Natural killer cell (primary cell): ENCODE measurements around the gene DNLZ. TPM values are rescaled to one million over a fixed set of nuclear protein-coding genes. Genes with fewer than 3 reads are reported as not detected.

Experiments
- ATAC-seq, 3 donors: fragments of 150-1000 bp in 2 of 3; fragments of 200-7000 bp in 1 of 3; cut with Tn5 transposase; 1 replicate in 1 of 3; 2 replicates in 2 of 3; pipeline ENCODE4 v1.10.0; 2021; ENCODE audit warnings: mild to moderate bottlenecking in 2 of 3, moderate library complexity in 2 of 3
- DNase-seq, 2 donors: peaks; one replicate each; pipeline versions ENCODE4 v3.0.0 to v3.0.0-alpha.2; 2013 to 2021; ENCODE audit warnings: mixed read lengths in 1 of 2
- H3K27ac ChIP-seq: one replicate; pipeline ENCODE4 v1.5.1; 2013; ENCODE audit warnings: mild to moderate bottlenecking, low read length
- H3K27me3 ChIP-seq: one replicate; pipeline ENCODE4 v1.6.1; 2013; ENCODE audit warnings: low read length; ENCODE audit not compliant: control insufficient read depth, insufficient read depth
- H3K36me3 ChIP-seq: one replicate; pipeline ENCODE4 v1.6.1; 2013; ENCODE audit warnings: low read length; ENCODE audit not compliant: control insufficient read depth, insufficient read depth
- H3K4me1 ChIP-seq: one replicate; pipeline ENCODE4 v1.6.1; 2013; ENCODE audit warnings: low read length; ENCODE audit not compliant: control insufficient read depth, insufficient read depth
- H3K4me3 ChIP-seq: one replicate; pipeline ENCODE4 v1.5.1; 2013; ENCODE audit warnings: low read length
- H3K9me3 ChIP-seq: one replicate; pipeline ENCODE4 v1.6.1; 2013; ENCODE audit warnings: low read length; ENCODE audit not compliant: control insufficient read depth, insufficient read depth
- H3K27ac Mint-ChIP-seq, 2 donors: one replicate each; pipeline ENCODE4 v1.8.0; 2022; ENCODE audit warnings: mild to moderate bottlenecking in 2 of 2, mixed read lengths in 2 of 2, moderate library complexity in 1 of 2
- H3K27me3 Mint-ChIP-seq, 2 donors: one replicate each; pipeline ENCODE4 v1.8.0; 2022; ENCODE audit warnings: low read depth in 2 of 2, mixed read lengths in 2 of 2
- H3K36me3 Mint-ChIP-seq: one replicate; pipeline ENCODE4 v1.8.0; 2022; ENCODE audit warnings: mixed read lengths
- H3K4me1 Mint-ChIP-seq, 2 donors: one replicate each; pipeline ENCODE4 v1.8.0; 2022; ENCODE audit warnings: mixed read lengths in 2 of 2
- H3K4me3 Mint-ChIP-seq: one replicate; pipeline ENCODE4 v1.8.0; 2022; ENCODE audit warnings: mild to moderate bottlenecking, moderate library complexity, mixed read lengths
- H3K9me3 Mint-ChIP-seq, 2 donors: one replicate each; pipeline ENCODE4 v1.8.0; 2022; ENCODE audit warnings: mixed read lengths in 2 of 2
- CTCF ChIP-seq: fragments of 200-600 bp; IDR thresholded peaks from one replicate; pipeline ENCODE4 v1.8.0; 2022; ENCODE audit warnings: antibody characterized with exemption
- WGBS: methylation state at CpG from one replicate; pipeline ENCODE4 v1.1.7; 2013; ENCODE audit warnings: missing lambda C conversion rate; ENCODE audit not compliant: insufficient coverage; 5-methylcytosine and 5-hydroxymethylcytosine counted together
- intact Hi-C: fragments of 100-400 bp; cut with micrococcal nuclease; formaldehyde crosslinking; loops from one replicate; pipeline ENCODE4 v1.14.2; 2022
- total RNA-seq, 4 donors: library from RNA; stranded (reverse); fragments of 120-200 nt in 1 of 4; gene quantifications; one replicate each; pipeline versions ENCODE4 v1.2.3 to v1.2.4, GENCODE V29; 2013 to 2022

Gene DNLZ
- total RNA-seq, 3 donors from 2014 or later (not counting 1 experiment from before 2014, with no cell fraction given) = 24.6 to 34.8 (median 28.9) TPM

GRCh38 chr9:136333486-136333885 lies 30.1 kb downstream of the DNLZ start:
- no peak for TF ChIP-seq CTCF
- no peaks in the 10 kb centered on the region for H3K9me3 Mint-ChIP-seq
- 93% methylated on average over 17 of the region's 17 CpGs for WGBS
- H3K27me3 Mint-ChIP-seq = peaks cover 0 to 3% of the 10 kb centered on the region in 2 donors
- H3K4me1 ChIP-seq = peaks cover 3% of the 10 kb centered on the region
- no peaks in the 10 kb centered on the region for H3K27me3 ChIP-seq
- H3K36me3 ChIP-seq = no peaks in the 10 kb centered on the region
- no peaks in the 10 kb centered on the region for H3K36me3 Mint-ChIP-seq
- no peak for DNase-seq
- intact Hi-C loops = no loop called here
- H3K4me1 Mint-ChIP-seq = no peaks in the 10 kb centered on the region
- no peak for ATAC-seq
- no peaks in the 10 kb centered on the region for H3K9me3 ChIP-seq
- no peak overlapping the region for H3K4me3 Mint-ChIP-seq
- no peak overlapping the region for H3K27ac ChIP-seq
- H3K27ac Mint-ChIP-seq = no peak overlapping the region
- H3K4me3 ChIP-seq = no peak overlapping the region

DNA sequence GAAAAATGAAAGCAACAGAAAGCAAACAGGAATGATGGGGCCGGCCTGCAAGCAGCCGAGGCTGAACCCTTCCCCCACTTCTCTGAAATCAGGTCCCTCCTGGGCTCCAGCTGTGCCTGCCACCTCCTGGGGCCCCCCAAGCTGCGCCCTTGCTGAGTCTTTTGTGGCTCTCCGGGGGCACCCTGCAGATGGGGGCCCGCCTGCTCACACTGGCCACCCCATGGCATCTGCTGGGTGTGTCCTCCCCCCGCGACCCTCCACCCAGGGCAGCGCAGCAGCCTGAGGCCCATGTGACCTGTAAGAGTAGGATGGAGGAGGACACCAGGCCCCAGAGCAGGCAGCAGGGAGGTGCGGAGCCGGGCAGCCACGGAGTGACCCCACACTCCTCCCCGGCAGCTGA lies 30.5 kb downstream of the DNLZ start:
- H3K27me3 ChIP-seq = peaks cover 1% of the 10 kb centered on the region
- Mint-ChIP-seq H3K9me3 (no peaks in the 10 kb centered on the region), H3K4me1 (no peaks in the 10 kb centered on the region), H3K27ac (no peak overlapping the region), H3K4me3 (no peak overlapping the region), H3K27me3 (peaks cover 0 to 3% of the 10 kb centered on the region in 2 donors), H3K36me3 (no peaks in the 10 kb centered on the region)
- TF ChIP-seq CTCF = no peak
- 85% methylated on average over 12 of the region's 12 CpGs for WGBS
- DNase-seq (no peak), ATAC-seq (no peak)
- H3K4me3 ChIP-seq = no peak overlapping the region
- H3K9me3 ChIP-seq = no peaks in the 10 kb centered on the region
- no peaks in the 10 kb centered on the region for H3K36me3 ChIP-seq
- intact Hi-C loops = no loop called here
- peaks cover 7% of the 10 kb centered on the region for H3K4me1 ChIP-seq
- no peak overlapping the region for H3K27ac ChIP-seq

GRCh38 chr9:136332482-136332983 lies 31.0 kb downstream of the DNLZ start:
- H3K9me3 Mint-ChIP-seq = no peaks in the 10 kb centered on the region

More at GRCh38 chr9:136332482-136332983, 31.0 kb downstream of the DNLZ start:
- no peak for ATAC-seq
- no peak overlapping the region for H3K27ac Mint-ChIP-seq
- TF ChIP-seq CTCF = no peak
- DNase-seq = no peak
- intact Hi-C loops = no loop called here
- Histone ChIP-seq H3K4me1 (peaks cover 10% of the 10 kb centered on the region), H3K4me3 (no peak overlapping the region), H3K27me3 (peaks cover 3% of the 10 kb centered on the region), H3K27ac (no peak overlapping the region), H3K9me3 (no peaks in the 10 kb centered on the region), H3K36me3 (no peaks in the 10 kb centered on the region)
- no peak overlapping the region for H3K4me3 Mint-ChIP-seq
- H3K36me3 Mint-ChIP-seq = no peaks in the 10 kb centered on the region
- WGBS = 83% methylated on average over 11 of the region's 11 CpGs
- peaks cover 0 to 3% of the 10 kb centered on the region in 2 donors for H3K27me3 Mint-ChIP-seq
- H3K4me1 Mint-ChIP-seq = no peaks in the 10 kb centered on the region
